ENCODE results near the gene MSS51. TPM values are rescaled to one million over a fixed set of nuclear protein-coding genes. Genes with fewer than 3 reads are reported as not detected.

The MSS51 gene
- total RNA-seq, 1 donor from 2014 or later, result 2.0 TPM

- no peaks in the 10 kb centered on the region for H3K4me1 Mint-ChIP-seq (ENCODE audit: unreplicated experiment)
These were observed 10.1 kb downstream of the MSS51 start for GRCh38 chr10:73423309-73423708.

GRCh38 chr10:73416571-73416970 lies 16.8 kb downstream of the MSS51 start:
- DNase-seq (ENCODE audit: low spot score), result no peak
- TF ChIP-seq CTCF (IDR thresholded peaks at IDR 0.05; ENCODE audit: unreplicated experiment), result no peak
- no peaks in the 10 kb centered on the region for H3K36me3 Mint-ChIP-seq (ENCODE audit: low read depth, unreplicated experiment)
- H3K27ac Mint-ChIP-seq (ENCODE audit: unreplicated experiment), result no peak overlapping the region
- H3K9me3 Mint-ChIP-seq (ENCODE audit: unreplicated experiment), result no peaks in the 10 kb centered on the region
- H3K4me1 Mint-ChIP-seq (ENCODE audit: unreplicated experiment), result peaks cover 13% of the 10 kb centered on the region
- H3K27me3 Mint-ChIP-seq (ENCODE audit: unreplicated experiment), result no peaks in the 10 kb centered on the region
- no peak overlapping the region for H3K4me3 Mint-ChIP-seq (ENCODE audit: unreplicated experiment)

More at GRCh38 chr10:73423309-73423708, 10.1 kb downstream of the MSS51 start:
- Mint-ChIP-seq H3K27me3 (ENCODE audit: unreplicated experiment) (peaks cover 1% of the 10 kb centered on the region), H3K9me3 (ENCODE audit: unreplicated experiment) (no peaks in the 10 kb centered on the region), H3K27ac (ENCODE audit: unreplicated experiment) (no peak overlapping the region), H3K4me3 (ENCODE audit: unreplicated experiment) (no peak overlapping the region), H3K36me3 (ENCODE audit: low read depth, unreplicated experiment) (peaks cover 35% of the 10 kb centered on the region)
- DNase-seq (ENCODE audit: low spot score), result no peak
- TF ChIP-seq CTCF (IDR thresholded peaks at IDR 0.05; ENCODE audit: unreplicated experiment), result no peak

DNA sequence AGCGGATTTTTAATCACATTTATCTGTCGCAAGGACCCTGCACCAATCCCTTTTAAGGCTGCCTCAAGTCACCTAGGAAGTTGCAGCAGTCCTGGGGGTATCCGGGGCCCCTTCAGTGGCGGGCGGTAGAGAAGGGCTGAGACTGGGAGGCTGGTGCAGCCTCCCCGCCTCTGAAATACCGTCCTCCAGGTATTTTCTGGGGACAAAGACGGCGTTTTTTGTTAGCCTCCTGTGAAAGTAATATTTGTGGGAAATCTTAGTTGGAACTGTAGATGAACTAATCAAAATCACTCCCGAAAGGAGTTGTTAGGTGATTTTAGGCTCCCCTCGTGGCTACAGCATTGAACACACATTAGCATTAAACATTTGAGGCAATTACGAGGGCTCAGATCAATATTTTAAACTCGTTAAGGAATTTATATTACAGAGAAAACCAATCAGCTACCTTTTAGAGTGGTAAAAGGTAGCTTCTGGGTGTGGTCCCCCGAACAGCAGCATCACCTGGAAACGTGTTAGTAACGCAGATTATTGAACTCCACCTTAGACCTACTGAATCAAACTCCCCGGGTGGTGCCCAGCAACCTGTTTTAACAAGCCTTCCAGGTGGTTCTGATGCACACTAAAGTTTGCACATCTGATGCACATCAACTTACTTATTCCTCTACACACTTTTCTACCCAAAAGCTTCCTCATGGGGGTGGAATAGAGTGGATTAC lies 19.0 kb downstream of the MSS51 start:
- peak overlapping the region; percentile 83 for H3K4me3 Mint-ChIP-seq (ENCODE audit: unreplicated experiment)
- no peak for DNase-seq (ENCODE audit: low spot score)
- no peaks in the 10 kb centered on the region for H3K36me3 Mint-ChIP-seq (ENCODE audit: low read depth, unreplicated experiment)
- no peaks in the 10 kb centered on the region for H3K27me3 Mint-ChIP-seq (ENCODE audit: unreplicated experiment)
- TF ChIP-seq CTCF (IDR thresholded peaks at IDR 0.05; ENCODE audit: unreplicated experiment), result peak; percentile 3
- peaks cover 17% of the 10 kb centered on the region for H3K4me1 Mint-ChIP-seq (ENCODE audit: unreplicated experiment)
- no peaks in the 10 kb centered on the region for H3K9me3 Mint-ChIP-seq (ENCODE audit: unreplicated experiment)
- H3K27ac Mint-ChIP-seq (ENCODE audit: unreplicated experiment), result peak overlapping the region; percentile 59

GRCh38 chr10:73413528-73414229 lies 19.7 kb downstream of the MSS51 start, which contains the start of gene ANXA7:
TSS of gene ANXA7 (minus strand) at chr10:73414058. CDS start at chr10:73400856, 13,202 bp downstream.
- H3K36me3 Mint-ChIP-seq (ENCODE audit: low read depth, unreplicated experiment), result no peaks in the 10 kb centered on the region
- peak within 1 kb of the TSS; percentile 94 for H3K4me3 Mint-ChIP-seq (ENCODE audit: unreplicated experiment)
- H3K27me3 Mint-ChIP-seq (ENCODE audit: unreplicated experiment), result no peaks in the 10 kb centered on the region
- H3K9me3 Mint-ChIP-seq (ENCODE audit: unreplicated experiment), result no peaks in the 10 kb centered on the region
- TF ChIP-seq CTCF (IDR thresholded peaks at IDR 0.05; ENCODE audit: unreplicated experiment), result peak; percentile 16
- H3K4me1 Mint-ChIP-seq (ENCODE audit: unreplicated experiment), result peaks cover 24% of the 10 kb centered on the region
- H3K27ac Mint-ChIP-seq (ENCODE audit: unreplicated experiment), result peak within 1 kb of the TSS; percentile 85
- DNase-seq (ENCODE audit: low spot score), result peak; percentile 97

GRCh38 chr10:73413108-73413527 lies 20.2 kb downstream of the MSS51 start:
- H3K27me3 Mint-ChIP-seq (ENCODE audit: unreplicated experiment), result no peaks in the 10 kb centered on the region
- H3K9me3 Mint-ChIP-seq (ENCODE audit: unreplicated experiment), result no peaks in the 10 kb centered on the region
- peak; percentile 26 for DNase-seq (ENCODE audit: low spot score)
- H3K36me3 Mint-ChIP-seq (ENCODE audit: low read depth, unreplicated experiment), result no peaks in the 10 kb centered on the region
- peak overlapping the region; percentile 94 for H3K4me3 Mint-ChIP-seq (ENCODE audit: unreplicated experiment)
- no peak for TF ChIP-seq CTCF (IDR thresholded peaks at IDR 0.05; ENCODE audit: unreplicated experiment)
- peak overlapping the region; percentile 85 for H3K27ac Mint-ChIP-seq (ENCODE audit: unreplicated experiment)
- peaks cover 24% of the 10 kb centered on the region for H3K4me1 Mint-ChIP-seq (ENCODE audit: unreplicated experiment)

Data from endothelial cell (in vitro differentiated cells).